ENCODE data around the gene ATG7. TPM values are rescaled to one million over a fixed set of nuclear protein-coding genes. Genes with fewer than 3 reads are reported as not detected.
"Not testable (repeated sequence)": the region's sequence is repeated elsewhere in the genome, so short reads cannot be mapped to it uniquely, and the experiment has no call there.

Gene ATG7
- total and polyA plus RNA-seq, 2 donors from 2014 or later: 15.3 to 54.9 TPM

- no peaks in the 10 kb centered on the region for H3K9me3 ChIP-seq (ENCODE audit: control insufficient read depth in 2 of 3, insufficient read depth in 1 of 3, low read length in 3 of 3)
- DNase-seq (peak in 1 of 5 donors; percentile 39), FAIRE-seq (no peak)
- peak overlapping the region; percentile 67 to 75 for H3K27ac ChIP-seq (ENCODE audit: low read depth in 2 of 2, low read length in 2 of 2)
- no peak for TF ChIP-seq CTCF (IDR thresholded peaks at IDR 0.05; ENCODE audit: borderline replicate concordance, extremely low read depth, insufficient read depth)
- peaks cover 0 to 3% (median 0%) of the 10 kb centered on the region in 3 donors for H3K4me1 ChIP-seq (ENCODE audit: control insufficient read depth in 2 of 3, insufficient read depth in 2 of 3, low read depth in 1 of 3, low read length in 3 of 3)
- H3K36me3 ChIP-seq (ENCODE audit: control insufficient read depth in 2 of 3, insufficient read depth in 3 of 3, low read length in 3 of 3): peaks cover 0 to 5% (median 5%) of the 10 kb centered on the region in 3 donors
- intact Hi-C loops (cut with DNase I): no loop called here
- peak overlapping the region in 1 of 3 donors; percentile 19 for H3K9ac ChIP-seq (ENCODE audit: low read length in 3 of 3)
- H3K27me3 ChIP-seq (ENCODE audit: control insufficient read depth, insufficient read depth, low read length): no peaks in the 10 kb centered on the region
- no peak overlapping the region for H3K4me3 ChIP-seq (ENCODE audit: low read length in 3 of 3)
Measured at GRCh38 chr3:11569156-11569741, 297.1 kb downstream of the ATG7 start.

DNA sequence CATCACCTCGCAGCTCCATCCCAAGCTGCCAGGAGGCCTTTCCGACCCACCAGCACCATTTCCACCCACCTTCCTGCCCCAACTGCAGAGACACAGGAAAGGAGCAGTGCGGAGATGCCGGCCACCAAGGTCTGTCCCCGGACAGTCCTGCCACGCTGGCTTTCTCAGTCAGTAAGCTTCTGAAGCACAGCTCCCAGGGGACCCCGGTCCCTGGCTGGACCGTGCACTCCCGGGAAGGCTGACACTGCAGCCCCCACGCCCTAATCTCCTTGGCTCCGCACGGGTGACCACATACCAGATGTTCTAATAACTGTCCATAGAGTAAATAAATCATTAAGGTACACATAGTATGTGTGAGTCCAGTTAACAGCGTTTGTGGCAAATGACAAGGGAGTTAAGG, 298.1 kb downstream of the ATG7 start:
- H3K36me3 ChIP-seq (ENCODE audit: control insufficient read depth in 2 of 3, insufficient read depth in 3 of 3, low read length in 3 of 3): peaks cover 0 to 5% (median 4%) of the 10 kb centered on the region in 3 donors
- no peaks in the 10 kb centered on the region for H3K9me3 ChIP-seq (ENCODE audit: control insufficient read depth in 2 of 3, insufficient read depth in 1 of 3, low read length in 3 of 3)
- peak overlapping the region in 1 of 2 donors; percentile 33 for H3K27ac ChIP-seq (ENCODE audit: low read depth in 2 of 2, low read length in 2 of 2)
- H3K9ac ChIP-seq (ENCODE audit: low read length in 3 of 3): no peak overlapping the region
- H3K4me1 ChIP-seq (ENCODE audit: control insufficient read depth in 2 of 3, insufficient read depth in 2 of 3, low read depth in 1 of 3, low read length in 3 of 3): peaks cover 0 to 3% (median 0%) of the 10 kb centered on the region in 3 donors
- no peak for FAIRE-seq
- no peaks in the 10 kb centered on the region for H3K27me3 ChIP-seq (ENCODE audit: control insufficient read depth, insufficient read depth, low read length)
- no peak overlapping the region for H3K4me3 ChIP-seq (ENCODE audit: low read length in 3 of 3)
- DNase-seq: no peak
- no peak for TF ChIP-seq CTCF (IDR thresholded peaks at IDR 0.05; ENCODE audit: borderline replicate concordance, extremely low read depth, insufficient read depth)
- intact Hi-C loops (cut with DNase I): no loop called here

DNA sequence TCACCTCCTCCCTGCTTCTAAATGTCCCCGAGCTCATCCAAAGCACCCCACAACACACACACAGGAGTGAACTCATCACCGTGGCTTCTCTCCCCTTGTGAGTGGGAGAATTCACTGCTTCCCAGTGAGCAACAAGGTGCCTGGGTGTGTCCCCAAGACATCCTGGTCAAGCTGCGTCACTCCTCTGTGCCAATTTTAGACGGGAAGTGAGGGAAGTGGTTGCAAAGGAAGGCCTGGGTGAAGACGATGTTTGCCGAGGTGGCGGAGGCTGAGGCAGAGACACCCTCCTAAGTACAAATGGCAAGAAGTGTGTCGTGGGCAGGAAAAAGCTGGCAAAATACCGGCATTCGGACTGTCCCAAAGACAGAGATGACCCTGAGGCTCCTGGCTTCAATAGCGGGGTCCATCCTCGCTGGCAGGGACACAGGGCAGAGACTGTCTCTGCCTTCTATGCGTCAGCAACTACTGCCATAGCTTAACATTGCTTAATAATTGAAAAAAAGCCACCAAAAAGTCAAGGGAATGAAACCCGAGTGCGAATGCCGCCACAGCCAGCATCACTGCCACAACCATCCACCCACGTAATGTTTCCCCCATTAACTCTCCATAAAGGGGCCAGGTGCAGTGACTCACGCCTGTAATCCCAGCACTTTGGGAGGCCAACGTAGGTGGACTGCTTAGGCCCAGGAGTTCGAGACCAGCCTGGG, 298.7 kb downstream of the ATG7 start:
- FAIRE-seq (no peak), DNase-seq (no peak)
- no peaks in the 10 kb centered on the region for H3K27me3 ChIP-seq (ENCODE audit: control insufficient read depth, insufficient read depth, low read length)
- peaks cover 0 to 2% (median 0%) of the 10 kb centered on the region in 3 donors for H3K36me3 ChIP-seq (ENCODE audit: control insufficient read depth in 2 of 3, insufficient read depth in 3 of 3, low read length in 3 of 3)
- H3K27ac ChIP-seq (ENCODE audit: low read depth in 2 of 2, low read length in 2 of 2): peak overlapping the region; percentile 8 to 33
- no peaks in the 10 kb centered on the region for H3K9me3 ChIP-seq (ENCODE audit: control insufficient read depth in 2 of 3, insufficient read depth in 1 of 3, low read length in 3 of 3)
- intact Hi-C loops (cut with DNase I): no loop called here
- H3K4me3 ChIP-seq (ENCODE audit: low read length in 3 of 3): no peak overlapping the region
- no peak for TF ChIP-seq CTCF (IDR thresholded peaks at IDR 0.05; ENCODE audit: borderline replicate concordance, extremely low read depth, insufficient read depth)
- no peak overlapping the region for H3K9ac ChIP-seq (ENCODE audit: low read length in 3 of 3)
- peaks cover 0 to 3% (median 0%) of the 10 kb centered on the region in 3 donors for H3K4me1 ChIP-seq (ENCODE audit: control insufficient read depth in 2 of 3, insufficient read depth in 2 of 3, low read depth in 1 of 3, low read length in 3 of 3)

- H3K9me3 ChIP-seq (ENCODE audit: control insufficient read depth in 2 of 3, insufficient read depth in 1 of 3, low read length in 3 of 3); H3K27ac ChIP-seq (ENCODE audit: low read depth in 2 of 2, low read length in 2 of 2); H3K9ac ChIP-seq (ENCODE audit: low read length in 3 of 3); H3K36me3 ChIP-seq (ENCODE audit: control insufficient read depth in 2 of 3, insufficient read depth in 3 of 3, low read length in 3 of 3); H3K27me3 ChIP-seq (ENCODE audit: control insufficient read depth, insufficient read depth, low read length); H3K4me3 ChIP-seq (ENCODE audit: low read length in 3 of 3); H3K4me1 ChIP-seq (ENCODE audit: control insufficient read depth in 2 of 3, insufficient read depth in 2 of 3, low read depth in 1 of 3, low read length in 3 of 3); FAIRE-seq; intact Hi-C loops (cut with DNase I); DNase-seq: not testable (repeated sequence)
Measured at GRCh38 chr3:11572660-11573059, 300.5 kb downstream of the ATG7 start.

All from kidney (tissue), 14 donors.